HG02610 (cell line): ENCODE measurements around the gene USO1.
"Not testable (repeated sequence)": the region's sequence is repeated elsewhere in the genome, so short reads cannot be mapped to it uniquely, and the experiment has no call there.

Experiments
- ATAC-seq: cut with Tn5 transposase; IDR thresholded peaks from one replicate; pipeline ENCODE4 v1.9.1; 2021; ENCODE audit warnings: mild to moderate bottlenecking, moderate library complexity; ENCODE audit not compliant: unreplicated experiment

The USO1 gene

GRCh38 chr4:75745721-75746199 lies 21.4 kb downstream of the USO1 start:
- no peak for ATAC-seq

GRCh38 chr4:75752637-75753036 lies 28.3 kb downstream of the USO1 start:
- no peak for ATAC-seq

- no peak for ATAC-seq
These were observed 44.7 kb downstream of the USO1 start for GRCh38 chr4:75769036-75769435.

GRCh38 chr4:75771607-75772006 lies 47.2 kb downstream of the USO1 start:
- no peak for ATAC-seq

- ATAC-seq: no peak
These were observed 53.2 kb downstream of the USO1 start for GRCh38 chr4:75777589-75777988.

GRCh38 chr4:75779105-75779757 lies 54.9 kb downstream of the USO1 start:
- ATAC-seq: no peak

- ATAC-seq: no peak
These were observed 56.9 kb downstream of the USO1 start for GRCh38 chr4:75781305-75781704.

- no peak for ATAC-seq
These were observed 62.1 kb downstream of the USO1 start for GRCh38 chr4:75786526-75786925.

- no peak for ATAC-seq
These were observed 62.6 kb downstream of the USO1 start for GRCh38 chr4:75786938-75787337.

GRCh38 chr4:75790024-75790423 lies 65.6 kb downstream of the USO1 start:
- ATAC-seq: no peak

GRCh38 chr4:75800972-75801371 lies 76.6 kb downstream of the USO1 start:
- no peak for ATAC-seq

GRCh38 chr4:75806035-75806434 lies 81.7 kb downstream of the USO1 start:
- ATAC-seq: not testable (repeated sequence)

GRCh38 chr4:75817901-75818300 lies 93.5 kb downstream of the USO1 start:
- ATAC-seq: no peak

GRCh38 chr4:75819121-75819520 lies 94.7 kb downstream of the USO1 start:
- no peak for ATAC-seq

- no peak for ATAC-seq
These were observed 95.8 kb downstream of the USO1 start for GRCh38 chr4:75820197-75820596.

GRCh38 chr4:75820676-75821075 lies 96.3 kb downstream of the USO1 start:
- ATAC-seq: no peak

- no peak for ATAC-seq
These were observed 96.8 kb downstream of the USO1 start for GRCh38 chr4:75821216-75821615.

GRCh38 chr4:75821966-75822365 lies 97.6 kb downstream of the USO1 start:
- no peak for ATAC-seq

GRCh38 chr4:75822416-75822815 lies 98.0 kb downstream of the USO1 start:
- no peak for ATAC-seq

- ATAC-seq: no peak
These were observed 99.4 kb downstream of the USO1 start for GRCh38 chr4:75823812-75824211.

GRCh38 chr4:75830906-75831305 lies 106.5 kb downstream of the USO1 start:
- ATAC-seq: no peak

GRCh38 chr4:75831856-75832405 lies 107.6 kb downstream of the USO1 start:
- ATAC-seq: no peak
